Activated T-cell treated with anti-CD3 and anti-CD28 coated beads, Interleukin-2, amount 50 U/mL, for 48 hours (primary cell): Measurements from ENCODE around the gene KCNN3.

Experiments
- DNase-seq, 2 experiments: peaks; one replicate each; pipeline ENCODE4 v3.0.0-alpha.2; 2020

The KCNN3 gene

GRCh38 chr1:154879038-154879421, 8.9 kb upstream of the KCNN3 start:
- DNase-seq: peak in 1 of 2 experiments; percentile 11

GRCh38 chr1:154878371-154879037, 8.4 kb upstream of the KCNN3 start:
- DNase-seq: peak; percentile 84 to 87

- DNase-seq: no peak
Observed at GRCh38 chr1:154877370-154877974, 7.4 kb upstream of the KCNN3 start.

GRCh38 chr1:154876842-154877369, 6.8 kb upstream of the KCNN3 start:
- no peak for DNase-seq

GRCh38 chr1:154874465-154874864, 4.4 kb upstream of the KCNN3 start:
- DNase-seq: no peak

GRCh38 chr1:154873321-154873950, 3.4 kb upstream of the KCNN3 start:
- DNase-seq: no peak

GRCh38 chr1:154871374-154871773, 1.3 kb upstream of the KCNN3 start:
- no peak for DNase-seq

- no peak for DNase-seq
Observed at GRCh38 chr1:154870734-154871133, 653 bp upstream of the KCNN3 start.

GRCh38 chr1:154869351-154870114, 548 bp downstream of the KCNN3 start:
- no peak for DNase-seq

- no peak for DNase-seq
Observed at GRCh38 chr1:154867841-154868605, 2.1 kb downstream of the KCNN3 start.

- DNase-seq: peak; percentile 64 to 69
Observed at GRCh38 chr1:154867064-154867825, 2.8 kb downstream of the KCNN3 start.

GRCh38 chr1:154866257-154867063, 3.6 kb downstream of the KCNN3 start:
- no peak for DNase-seq

GRCh38 chr1:154865442-154866256, 4.4 kb downstream of the KCNN3 start:
- DNase-seq: no peak

- DNase-seq: no peak
Observed at GRCh38 chr1:154864189-154864975, 5.7 kb downstream of the KCNN3 start.

- peak; percentile 64 to 68 for DNase-seq
Observed at GRCh38 chr1:154863315-154864174, 6.5 kb downstream of the KCNN3 start.

GRCh38 chr1:154862907-154863306, 7.2 kb downstream of the KCNN3 start:
- no peak for DNase-seq

GRCh38 chr1:154861607-154862094, 8.4 kb downstream of the KCNN3 start:
- DNase-seq: no peak
